Left ventricle myocardium superior (tissue), 1 donor: Measurements from ENCODE around the gene MACROD2. TPM values are rescaled to one million over a fixed set of nuclear protein-coding genes. Genes with fewer than 3 reads are reported as not detected.
"Not testable (repeated sequence)": the region's sequence is repeated elsewhere in the genome, so short reads cannot be mapped to it uniquely, and the experiment has no call there.

Experiments used
- ATAC-seq: fragments of 200-7000 bp; cut with Tn5 transposase; one replicate; pipeline ENCODE4 v1.9.1; 2020; ENCODE audit warnings: mild to moderate bottlenecking, moderate library complexity
- DNase-seq: peaks from one replicate; pipeline ENCODE4 v3.0.0-alpha.2; 2020
- intact Hi-C: fragments of 100-400 bp; cut with micrococcal nuclease; formaldehyde crosslinking; loops from one replicate; pipeline ENCODE4 v1.11.0; 2022
- total RNA-seq: library from RNA; stranded (reverse); fragmentation: NEBNext Ultra II Directional; extraction: Animal tissue kit (Norgen Biotek cat#: 25700); gene quantifications from one replicate; pipeline ENCODE4 v1.2.1, GENCODE V29; 2021
- donor health status: DM: no; HTN: yes; CAD: no; lungs with severe emphysema.

The MACROD2 gene
- total RNA-seq, 1 donor from 2014 or later, result 3.5 TPM

DNA sequence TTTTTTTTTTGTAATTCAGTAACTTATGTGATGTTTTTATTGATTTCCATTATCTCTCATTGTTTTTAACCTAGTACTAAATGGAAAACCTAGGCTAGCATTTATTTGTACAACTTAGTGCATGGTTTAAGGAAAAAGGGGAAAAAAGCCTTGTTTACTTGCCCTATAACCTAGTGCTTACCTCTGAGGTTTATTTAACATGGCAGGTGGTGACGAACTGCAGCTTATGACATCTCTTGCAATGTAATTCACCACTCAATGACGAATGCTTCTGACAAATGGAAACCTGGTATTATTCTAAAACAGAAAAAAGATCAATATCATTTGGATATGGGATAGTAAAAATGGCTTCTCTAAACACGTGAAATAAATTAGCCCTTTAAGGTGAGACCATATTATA, 960.7 kb downstream of the MACROD2 start:
- intact Hi-C loops, result no loop called here

DNA sequence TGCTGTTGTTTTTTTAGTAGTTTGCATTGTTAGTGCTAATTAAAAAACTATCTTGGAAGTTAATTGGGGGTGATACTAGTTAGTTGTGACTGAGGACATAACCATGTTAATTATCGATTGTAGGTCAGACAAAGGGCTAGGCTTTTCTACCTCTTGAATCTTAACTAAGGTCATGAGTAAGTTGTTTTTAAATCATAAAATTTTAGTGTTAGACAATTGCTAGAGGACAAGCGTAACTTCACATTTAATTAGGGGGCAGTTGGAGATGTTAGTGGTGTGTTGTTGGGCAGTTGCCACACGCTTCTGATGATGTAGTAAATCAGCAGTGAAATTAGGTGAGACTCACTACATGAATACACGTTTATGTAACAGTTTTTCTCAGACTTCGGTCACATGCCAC, 961.2 kb downstream of the MACROD2 start:
- DNase-seq, result no peak
- intact Hi-C loops, result no loop called here
- ATAC-seq, result no peak

More for the DNA sequence above, 960.7 kb downstream of the MACROD2 start:
- ATAC-seq (no peak), DNase-seq (no peak)

DNA sequence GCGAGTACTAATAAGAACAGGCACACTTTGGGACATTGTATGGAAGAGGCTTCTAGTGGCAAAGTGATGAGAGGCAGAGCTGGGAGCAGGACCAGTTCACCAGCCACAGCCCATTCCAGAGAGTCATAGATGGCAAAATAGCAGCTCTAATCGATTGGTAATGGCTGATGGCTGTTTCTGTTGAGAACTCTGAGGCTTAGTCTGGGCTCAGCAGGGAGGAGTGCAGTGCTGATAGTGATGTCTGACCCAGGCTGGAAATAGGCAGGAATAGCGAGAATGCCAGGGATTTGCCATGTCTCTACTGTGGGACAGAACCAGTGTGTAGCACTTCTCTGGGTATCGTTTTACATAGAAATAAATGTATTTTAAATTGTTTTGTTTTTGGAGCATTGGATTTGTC, 962.1 kb downstream of the MACROD2 start:
- DNase-seq (no peak), ATAC-seq (no peak)
- intact Hi-C loops, result no loop called here

DNA sequence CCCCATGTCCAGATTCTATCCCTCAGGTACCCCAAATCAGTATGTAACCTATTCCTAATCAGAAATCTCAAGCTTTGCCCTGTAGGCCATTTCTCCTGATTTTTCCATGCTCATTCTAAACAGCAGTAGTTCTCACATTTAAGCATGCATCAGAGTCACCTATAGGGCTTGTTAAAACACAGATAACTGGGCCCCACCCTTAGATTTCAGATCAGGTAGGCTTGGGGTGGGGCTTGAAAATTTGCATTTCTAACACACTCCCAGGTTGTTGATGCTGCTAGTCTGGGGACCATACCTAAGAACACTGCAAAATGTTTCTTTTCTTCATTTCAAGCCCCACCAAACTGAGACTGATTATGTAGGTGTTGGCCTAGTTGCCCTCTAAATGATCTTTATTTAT, 963.3 kb downstream of the MACROD2 start:
- intact Hi-C loops, result no loop called here
- DNase-seq (no peak), ATAC-seq (no peak)

DNA sequence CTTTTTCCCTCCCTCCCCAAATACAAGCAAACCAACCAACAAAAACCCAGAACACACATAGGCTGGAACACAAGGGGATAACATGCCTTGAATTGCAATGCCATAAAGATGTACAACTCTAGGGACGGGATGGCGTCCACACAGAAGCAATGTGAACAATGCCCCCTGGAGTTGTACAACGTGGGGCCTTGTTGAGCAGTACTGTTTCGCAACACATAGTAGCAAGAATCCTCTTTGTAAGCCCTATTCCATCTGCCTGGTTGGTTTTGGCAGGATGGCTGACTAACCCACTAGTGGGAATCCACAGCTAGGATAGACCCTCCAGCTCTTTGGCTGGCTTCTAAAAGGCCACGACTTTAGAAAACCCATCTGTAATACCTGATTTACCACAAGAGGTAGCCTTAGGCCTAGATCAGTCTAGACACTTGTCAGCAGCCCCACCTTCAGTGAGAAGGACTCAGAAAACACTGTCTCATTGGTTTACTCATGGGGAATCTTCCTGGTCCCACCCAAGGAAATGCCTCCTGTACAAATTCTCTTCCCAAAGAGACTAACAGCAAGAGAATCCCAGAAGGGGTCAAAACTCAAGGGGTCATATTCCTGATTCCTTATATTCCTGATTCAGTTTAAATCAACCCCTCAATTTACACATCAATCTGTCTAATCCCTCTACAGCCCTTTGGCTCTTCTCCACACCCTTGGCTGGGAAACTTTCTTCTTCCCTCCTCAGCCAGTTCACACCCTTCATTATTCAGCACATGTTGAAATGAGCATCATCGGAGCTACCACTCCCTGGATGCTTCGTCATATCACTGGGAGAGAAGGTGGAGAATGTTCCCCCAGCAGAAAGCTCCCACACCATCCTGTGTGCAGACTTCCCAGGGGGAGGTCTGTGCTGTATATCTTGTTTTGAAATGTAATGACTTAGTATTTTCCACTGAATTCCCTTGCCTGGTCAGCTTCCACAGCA, 964.5 kb downstream of the MACROD2 start:
- DNase-seq, result no peak
- ATAC-seq, result no peak
- intact Hi-C loops, result no loop called here

DNA sequence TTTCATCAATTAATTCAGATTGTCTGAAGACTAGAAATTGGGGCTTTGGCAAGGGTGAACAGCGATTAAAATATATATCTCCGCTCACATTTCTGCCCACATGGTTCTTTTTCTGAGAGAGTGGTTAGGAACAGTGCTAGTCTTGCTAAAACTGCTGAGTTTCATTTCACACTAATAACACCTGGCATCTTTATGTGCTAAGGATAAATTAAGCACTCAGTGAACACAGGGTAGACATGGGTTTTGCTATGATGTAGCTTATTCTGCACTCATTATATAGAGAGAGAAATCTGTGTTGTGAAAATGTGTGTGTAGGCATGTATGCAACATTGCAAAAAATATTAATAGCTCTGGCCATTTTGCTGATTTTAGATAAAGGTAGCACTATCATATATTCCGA, 965.5 kb downstream of the MACROD2 start:
- intact Hi-C loops, result no loop called here
- ATAC-seq (no peak), DNase-seq (no peak)

DNA sequence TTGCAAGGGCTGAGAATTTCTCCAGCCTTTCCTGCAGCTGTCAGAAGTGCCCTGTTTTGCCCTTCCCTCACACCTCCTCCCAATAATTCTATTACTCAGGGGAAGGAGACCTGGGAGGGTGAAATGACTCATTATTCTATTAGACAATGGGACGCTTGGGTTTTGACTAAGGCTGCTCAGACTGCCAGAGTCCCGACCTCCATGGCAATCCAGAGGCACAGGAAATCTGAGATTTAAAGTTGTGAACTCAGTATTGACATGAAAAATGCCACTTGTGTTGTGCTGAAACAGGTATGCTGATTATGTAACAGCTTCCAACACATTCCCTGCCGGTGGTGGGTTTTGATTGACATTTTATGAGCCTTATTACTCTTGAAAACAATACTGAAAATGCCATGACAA, 967.9 kb downstream of the MACROD2 start:
- intact Hi-C loops, result no loop called here
- no peak for ATAC-seq
- no peak for DNase-seq

DNA sequence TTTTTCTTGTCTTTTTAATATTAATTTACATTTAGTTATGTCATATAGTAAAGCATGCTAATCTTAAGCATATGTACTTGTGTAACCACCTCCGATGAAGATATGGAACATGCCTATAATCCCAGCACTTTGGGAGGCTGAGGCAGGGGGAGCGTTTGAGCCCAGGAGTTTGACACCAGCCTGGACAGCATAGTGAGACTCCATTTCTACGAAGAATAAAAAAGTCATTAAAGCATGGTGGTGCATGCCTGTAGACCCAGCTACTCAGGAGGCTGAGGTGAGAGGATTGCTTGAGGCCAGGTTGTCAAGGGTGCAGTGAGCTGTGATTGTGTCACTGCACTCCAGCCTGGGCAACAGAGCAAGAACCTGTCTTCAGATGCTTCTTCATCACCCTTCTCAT, 970.9 kb downstream of the MACROD2 start:
- ATAC-seq, result no peak
- no peak for DNase-seq
- intact Hi-C loops, result no loop called here

DNA sequence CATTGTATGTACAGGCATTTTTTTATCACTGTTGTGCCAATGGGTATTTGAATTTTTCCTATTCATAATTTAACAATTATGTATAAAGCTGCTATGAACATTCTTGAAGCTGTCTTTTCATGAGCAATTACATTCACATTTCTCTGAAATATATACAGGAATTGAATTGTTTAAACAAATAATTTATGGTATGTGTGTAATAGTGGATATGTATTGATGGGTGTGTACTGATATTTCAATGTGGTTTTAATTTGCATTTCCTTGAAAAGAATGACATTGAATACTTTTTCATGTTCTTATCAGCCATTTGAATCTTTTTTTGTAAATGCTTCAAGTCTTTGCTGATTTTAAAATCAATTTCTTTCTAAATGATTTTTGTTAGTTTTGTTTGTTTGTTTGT, 971.5 kb downstream of the MACROD2 start:
- ATAC-seq (no peak), DNase-seq (no peak)
- intact Hi-C loops, result no loop called here

DNA sequence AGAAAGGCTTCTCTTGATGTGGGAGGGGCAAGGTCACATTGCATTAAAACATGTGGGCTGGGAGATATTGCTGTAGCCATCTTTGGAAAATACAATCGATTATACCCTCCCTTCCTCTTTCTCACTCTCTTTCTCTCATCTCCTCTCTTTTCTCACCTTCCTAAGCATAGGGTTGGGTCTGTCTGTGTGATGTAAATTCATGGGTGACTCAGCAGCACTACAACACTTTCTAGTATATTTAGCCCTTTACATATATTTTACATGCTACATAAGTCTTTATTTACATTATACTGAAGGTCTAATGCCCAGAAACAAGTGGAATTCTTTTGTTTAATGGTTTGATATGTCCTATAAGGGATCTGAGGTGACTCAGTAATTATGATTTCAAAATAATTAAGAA, 976.9 kb downstream of the MACROD2 start:
- intact Hi-C loops, result no loop called here

DNA sequence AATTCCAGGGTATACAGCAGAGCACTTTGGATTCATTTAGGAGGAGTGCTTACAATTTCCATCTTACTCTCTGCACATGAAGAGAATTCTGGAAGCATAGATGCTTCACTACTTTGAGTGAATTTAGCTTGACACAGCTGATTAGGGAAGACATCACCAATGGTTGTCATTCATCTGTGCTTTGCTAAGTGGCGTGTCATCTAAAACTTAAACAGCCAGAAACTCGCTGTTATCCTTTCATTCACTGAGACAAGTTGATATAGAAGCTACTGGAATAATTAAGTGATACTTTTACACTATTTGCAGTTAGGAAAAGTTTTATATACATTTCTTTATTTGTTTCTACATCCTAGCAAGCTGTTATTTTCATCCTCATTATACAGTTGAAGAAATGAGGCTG, 977.4 kb downstream of the MACROD2 start:
- intact Hi-C loops, result no loop called here
- ATAC-seq (no peak), DNase-seq (no peak)

More for the DNA sequence above, 976.9 kb downstream of the MACROD2 start:
- DNase-seq (no peak), ATAC-seq (no peak)

DNA sequence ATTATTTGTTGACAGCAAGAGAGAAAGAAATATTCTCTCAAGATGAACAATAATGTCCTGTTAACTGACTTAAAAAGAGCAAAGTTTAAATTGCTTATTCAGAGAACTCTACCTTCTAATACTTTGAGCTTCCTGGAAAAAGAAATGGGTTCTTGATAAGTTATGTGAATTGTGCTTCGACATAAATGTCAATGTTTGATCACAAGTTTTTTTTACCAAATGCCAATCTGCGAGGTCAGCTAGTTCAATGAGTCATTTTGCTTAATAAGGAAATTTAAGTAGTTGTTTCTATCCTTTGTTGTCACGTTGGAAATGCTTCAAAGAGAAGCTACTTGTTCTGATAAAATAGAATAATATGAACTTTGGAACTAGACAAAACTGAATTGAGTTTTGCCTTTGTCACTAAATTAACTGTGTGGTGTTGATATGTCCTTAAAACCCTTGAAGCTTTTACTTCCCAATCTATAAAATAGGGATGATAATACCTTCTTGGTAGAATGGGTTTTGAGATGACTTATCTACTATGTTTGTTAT, 984.2 kb downstream of the MACROD2 start:
- intact Hi-C loops, result no loop called here
- DNase-seq (no peak), ATAC-seq (no peak)

DNA sequence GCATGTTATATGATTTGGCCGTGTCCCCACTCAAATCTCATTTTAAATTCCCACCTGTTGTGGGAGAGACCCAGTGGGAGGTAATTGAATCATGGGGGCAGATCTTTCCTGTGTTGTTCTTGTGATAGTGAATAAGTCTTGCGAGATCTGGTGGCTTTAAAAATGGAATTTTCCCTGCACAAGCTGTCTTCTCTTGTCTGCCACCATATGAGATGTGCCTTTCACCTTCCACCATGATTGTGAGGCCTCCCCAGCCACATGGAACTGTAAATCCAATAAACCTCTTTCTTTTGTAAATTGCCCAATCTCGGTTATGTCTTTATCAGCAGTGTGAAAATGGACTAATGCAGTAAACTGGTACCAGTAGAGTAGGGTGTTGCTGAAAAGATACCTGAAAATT, 986.2 kb downstream of the MACROD2 start:
- intact Hi-C loops, DNase-seq, ATAC-seq: not testable (repeated sequence)

DNA sequence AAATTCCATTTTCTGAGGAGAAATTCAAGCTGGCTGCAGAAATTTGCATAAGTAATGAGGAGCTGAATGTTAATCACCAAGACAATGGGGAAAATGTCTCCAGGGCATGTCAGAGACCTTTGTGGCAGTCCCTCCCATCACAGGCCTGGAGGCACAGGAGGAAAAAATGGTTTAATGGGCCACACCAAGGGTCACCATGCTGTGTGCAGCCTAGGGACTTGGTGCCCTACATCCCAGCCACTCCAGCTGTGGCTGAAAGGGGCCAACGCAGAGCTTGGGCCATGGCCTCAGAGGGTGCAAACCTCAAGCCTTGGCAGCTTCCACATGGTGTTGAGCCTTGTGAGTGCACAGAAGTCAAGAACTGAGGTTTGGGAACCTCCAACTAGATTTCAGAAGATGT, 987.0 kb downstream of the MACROD2 start:
- DNase-seq, intact Hi-C loops, ATAC-seq: not testable (repeated sequence)

DNA sequence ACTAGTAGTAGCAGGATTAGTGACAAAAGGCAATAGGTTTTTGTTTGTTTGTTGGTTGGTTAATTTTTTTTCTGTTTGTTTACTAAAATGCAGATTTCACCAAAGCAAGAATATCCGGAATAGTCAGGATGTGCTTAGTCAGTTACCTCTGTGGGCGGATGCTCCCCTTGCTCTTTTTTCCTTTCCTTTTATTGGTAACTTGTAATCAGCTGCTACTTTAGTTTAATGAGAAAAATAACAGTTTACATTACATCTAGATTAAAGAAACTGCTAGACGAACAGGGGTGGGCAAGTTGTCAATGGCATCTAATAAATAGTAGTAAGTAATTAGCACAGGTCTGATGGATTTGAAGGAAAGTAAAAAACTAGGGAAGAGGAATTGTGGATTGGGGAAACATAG, 989.0 kb downstream of the MACROD2 start:
- intact Hi-C loops, result no loop called here
- no peak for ATAC-seq
- DNase-seq, result no peak

DNA sequence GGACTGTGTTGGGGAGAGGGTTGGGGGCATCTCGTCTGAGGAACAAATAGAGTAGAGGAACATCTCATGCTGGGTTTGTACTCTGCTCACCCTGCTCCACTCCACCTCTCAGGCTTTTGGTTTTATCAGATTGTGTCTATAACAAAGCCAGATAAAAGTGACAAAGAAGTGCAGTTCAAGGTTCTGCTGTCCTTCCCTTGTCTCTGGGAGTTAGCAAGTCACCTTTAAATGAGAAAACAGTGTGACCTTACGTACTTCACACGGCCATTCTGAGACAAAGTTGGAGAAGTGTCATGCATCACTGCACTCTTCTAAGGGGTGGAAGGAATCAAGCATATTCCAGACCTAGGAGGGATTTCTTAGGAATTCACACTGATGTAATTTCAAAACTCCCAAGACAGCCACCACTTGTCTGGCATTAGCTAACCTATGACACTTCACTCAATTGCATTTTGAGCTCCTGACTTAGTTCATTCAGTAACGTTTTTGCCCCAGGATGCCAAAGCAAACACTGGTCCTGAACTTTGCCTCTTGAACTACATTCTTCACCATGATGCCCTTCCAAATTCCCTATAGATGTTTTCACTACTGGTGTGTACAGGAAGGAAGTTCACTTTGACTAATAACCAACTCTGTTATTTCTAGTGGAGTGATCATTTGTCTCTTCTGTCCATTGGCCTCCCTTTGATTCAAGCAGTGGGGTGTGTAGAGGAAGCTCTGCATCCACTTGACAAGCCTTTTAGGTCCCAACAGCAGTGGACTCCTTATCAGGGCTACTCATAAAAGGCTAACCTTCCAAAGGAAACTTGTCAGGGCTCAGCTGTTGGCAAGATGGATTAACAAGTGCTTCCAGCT, 989.7 kb downstream of the MACROD2 start:
- DNase-seq (no peak), ATAC-seq (no peak)
- intact Hi-C loops, result no loop called here

DNA sequence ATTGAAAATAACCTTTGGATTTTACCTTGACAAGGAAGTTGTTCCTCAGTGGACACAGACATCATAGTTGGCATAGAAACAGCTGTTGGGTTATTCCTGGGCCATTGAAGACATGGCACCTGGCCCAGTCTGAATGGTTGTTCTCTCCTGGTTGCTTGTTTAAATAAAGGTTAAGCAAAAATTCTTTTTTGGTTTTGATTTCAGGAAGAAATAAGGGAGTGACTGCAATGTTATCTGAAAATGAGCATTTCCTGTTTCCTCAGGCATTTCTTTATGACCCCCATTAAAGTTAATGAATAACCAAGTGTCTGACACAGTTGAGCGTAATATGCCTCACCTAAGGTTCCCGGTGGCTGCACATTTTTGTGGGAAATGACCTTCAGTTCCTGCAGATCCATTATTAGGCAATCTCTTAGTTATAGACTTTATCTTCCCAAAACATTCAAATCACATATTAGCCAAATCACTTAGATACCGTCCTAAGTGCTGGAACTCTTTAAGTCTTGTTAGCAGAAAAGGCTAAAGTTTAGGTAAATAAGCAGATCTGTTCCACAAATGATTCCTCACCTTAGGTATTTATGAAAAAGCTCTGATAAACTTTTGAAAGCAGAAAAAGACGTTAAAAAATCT, 990.8 kb downstream of the MACROD2 start:
- ATAC-seq (peak; percentile 58), DNase-seq (no peak)
- intact Hi-C loops, result no loop called here

DNA sequence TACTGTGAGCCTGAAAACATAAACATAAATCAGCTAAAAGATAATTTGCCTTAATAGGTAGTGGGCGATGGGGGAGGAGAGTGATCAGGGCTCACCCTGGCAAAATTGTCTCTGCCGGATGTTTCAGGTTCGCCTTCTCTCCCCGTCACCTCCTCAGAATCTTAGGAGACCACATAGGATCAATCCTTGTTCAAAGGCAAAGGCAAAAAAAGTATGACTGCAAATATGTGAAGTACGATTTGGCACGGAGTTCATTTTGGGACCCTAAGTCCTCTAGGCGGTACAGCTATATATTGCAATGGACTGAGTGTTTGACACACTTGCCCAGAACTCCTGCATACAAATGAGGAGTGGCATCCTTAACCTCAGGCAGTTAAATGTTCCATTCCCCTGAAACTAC, 991.3 kb downstream of the MACROD2 start:
- ATAC-seq (no peak), DNase-seq (no peak)
- intact Hi-C loops, result no loop called here

DNA sequence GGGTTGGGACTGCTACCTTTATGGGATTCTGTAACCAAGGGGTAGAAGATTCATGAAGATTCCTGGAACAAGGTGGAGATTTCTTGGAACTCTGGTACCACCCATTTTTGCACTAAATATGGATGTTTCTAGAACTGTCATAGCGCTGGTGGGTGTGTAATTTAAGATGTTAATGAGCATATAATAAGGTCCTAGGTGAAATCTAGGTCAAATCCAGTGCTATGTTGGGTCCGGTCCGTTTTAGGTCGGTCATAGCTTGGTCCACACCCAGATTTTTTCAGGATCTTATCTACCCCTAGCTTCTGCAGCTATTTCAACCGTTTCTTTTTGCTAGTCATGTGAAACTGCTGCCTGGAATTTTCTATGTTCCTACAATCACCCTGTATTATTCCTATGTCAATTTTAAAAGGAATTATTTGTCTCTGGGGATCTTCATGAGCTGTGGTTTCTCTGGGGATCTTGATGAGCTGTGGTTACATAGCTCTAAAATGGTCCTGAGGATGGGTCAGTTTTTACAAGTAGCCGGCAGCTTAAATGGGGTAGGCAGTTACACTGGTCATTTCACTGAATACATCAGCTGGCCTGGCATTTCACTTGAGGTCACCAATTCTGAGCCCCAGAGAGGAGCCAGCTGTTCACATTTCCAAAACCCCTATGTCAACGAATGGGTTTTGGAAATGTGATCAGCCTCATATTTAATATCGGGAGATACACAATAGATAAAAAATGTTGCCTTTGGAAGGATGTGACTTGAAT, 994.4 kb downstream of the MACROD2 start:
- DNase-seq, result no peak
- intact Hi-C loops, result no loop called here
- no peak for ATAC-seq
